HCT116 (cell line): Measurements from ENCODE around the gene VCX. TPM values are rescaled to one million over a fixed set of nuclear protein-coding genes. Genes with fewer than 3 reads are reported as not detected.

Experiments
- ATAC-seq: fragments of 200-7000 bp; cut with Tn5 transposase; 2 replicates; pipeline ENCODE4 v1.9.1; 2020; ENCODE audit warnings: mild to moderate bottlenecking, moderate library complexity
- BruUV-seq: library from RNA; stranded (reverse); fragments of 400-500 nt; replicated peaks from 2 replicates; lab custom pipeline; 2021; lab: Mats Ljungman, UMichigan
- CTCF ChIA-PET: fragments of 300-600 bp; sonication (Branson Sonifier 250); formaldehyde crosslinking; loops from one replicate; lab custom pipeline; 2021; ENCODE audit warnings: antibody characterized with exemption; lab: Charles Lee
- POLR2A ChIA-PET: fragments of 300-600, 350-600 bp; sonication (Branson Sonifier 250); formaldehyde crosslinking; loops from one replicate; lab custom pipeline; 2021; ENCODE audit warnings: antibody characterized with exemption; lab: Charles Lee
- RAD21 ChIA-PET, 2 experiments: fragments of 300-600 bp; sonication (Branson Sonifier 250); formaldehyde crosslinking; loops; one replicate each; lab custom pipeline; 2023; ENCODE audit warnings: low total read pairs in 2 of 2; ENCODE audit not compliant: uncharacterized antibody in 2 of 2, unreplicated experiment in 2 of 2, low non-redundant PET in 1 of 2; lab: Charles Lee
- DNase-seq: peaks from one replicate; pipeline ENCODE4 v3.0.0-alpha.2; 2010; ENCODE audit warnings: low read depth, low spot score
- H2AFZ ChIP-seq: fragments of 200-600 bp; shearing (Covaris generic), sonication (generic); 2 replicates; pipeline ENCODE4 v1.6.1; 2017; ENCODE audit warnings: low read depth, mixed run types, mixed read lengths, antibody characterized with exemption, low read length; ENCODE audit not compliant: poor library complexity, severe bottlenecking
- H3K27ac ChIP-seq: 2 replicates; pipeline ENCODE4 v1.5.1; 2012; ENCODE audit warnings: low read depth, low read length
- H3K27me3 ChIP-seq: fragments of 200-600 bp; sonication (generic); 2 replicates; pipeline ENCODE4 v1.6.1; 2016; ENCODE audit warnings: mixed run types, low read length, mixed read lengths; ENCODE audit not compliant: insufficient read depth
- H3K36me3 ChIP-seq, 2 experiments: fragments of 200-500 bp in 1 of 2; fragments of 200-600 bp in 1 of 2; sonication (Bioruptor generic) in 1 of 2; sonication (generic) in 1 of 2; 2 replicates each; pipeline versions ENCODE4 v1.5.1 to v1.6.1; 2014 to 2016; ENCODE audit warnings: low read length in 2 of 2, inconsistent platforms in 1 of 2, mixed read lengths in 1 of 2, mixed run types in 1 of 2; ENCODE audit not compliant: insufficient read depth in 2 of 2, control insufficient read depth in 1 of 2
- H3K4me1 ChIP-seq, 2 experiments: fragments of 200-600 bp in 1 of 2; sonication (generic) in 1 of 2; 2 replicates each; pipeline versions ENCODE4 v1.5.1 to v1.6.1; 2012 to 2017; ENCODE audit warnings: low read length in 2 of 2, inconsistent platforms in 1 of 2, mild to moderate bottlenecking in 1 of 2, mixed read lengths in 1 of 2, mixed run types in 1 of 2, moderate library complexity in 1 of 2; ENCODE audit not compliant: insufficient read depth in 2 of 2, control insufficient read depth in 1 of 2
- H3K4me2 ChIP-seq: fragments of 200-600 bp; sonication (generic); 2 replicates; pipeline ENCODE4 v1.6.1; 2017; ENCODE audit warnings: mixed run types, low read length, mixed read lengths
- H3K4me3 ChIP-seq, 2 experiments: fragments of 200-600 bp in 1 of 2; sonication (generic) in 1 of 2; replicated peaks in 1 of 2; 2 replicates each; pipeline ENCODE4 v1.5.1; 2011 to 2016; ENCODE audit warnings: low read length in 2 of 2, control low read depth in 1 of 2, low read depth in 1 of 2, mild to moderate bottlenecking in 1 of 2, mixed read lengths in 1 of 2, mixed run types in 1 of 2
- H3K79me2 ChIP-seq: fragments of 200-600 bp; sonication (generic); 2 replicates; pipeline ENCODE4 v1.6.1; 2017; ENCODE audit warnings: mild to moderate bottlenecking, mixed run types, low read length, moderate library complexity, mixed read lengths; ENCODE audit not compliant: insufficient read depth
- H3K9ac ChIP-seq: fragments of 200-600 bp; sonication (generic); 2 replicates; pipeline ENCODE4 v1.6.1; 2016; ENCODE audit warnings: low read length, mixed read lengths
- H3K9me2 ChIP-seq: fragments of 200-600 bp; sonication (generic), shearing (Covaris generic); 2 replicates; pipeline ENCODE4 v1.6.1; 2017; ENCODE audit warnings: mixed run types, mild to moderate bottlenecking, moderate library complexity; ENCODE audit not compliant: insufficient read depth
- H3K9me3 ChIP-seq, 2 experiments: fragments of 200-500 bp in 1 of 2; fragments of 200-600 bp in 1 of 2; sonication (Bioruptor generic) in 1 of 2; sonication (generic) in 1 of 2; 2 replicates each; pipeline ENCODE4 v1.6.1; 2014 to 2017; ENCODE audit warnings: low read length in 2 of 2, mixed read lengths in 2 of 2, inconsistent platforms in 1 of 2, low read depth in 1 of 2, mild to moderate bottlenecking in 1 of 2, mixed run types in 1 of 2, moderate library complexity in 1 of 2; ENCODE audit not compliant: control insufficient read depth in 1 of 2, insufficient read depth in 1 of 2
- H4K20me1 ChIP-seq: fragments of 200-600 bp; sonication (generic), shearing (Covaris generic); 2 replicates; pipeline ENCODE4 v1.6.1; 2017; ENCODE audit warnings: mixed run types, mild to moderate bottlenecking, moderate library complexity; ENCODE audit not compliant: insufficient read depth
- ATF3 ChIP-seq: IDR thresholded peaks from 2 replicates; pipeline ENCODE4 v1.6.1; 2012
- CBX3 ChIP-seq: IDR thresholded peaks from 2 replicates; pipeline ENCODE4 v1.6.1; 2012; ENCODE audit warnings: low read depth
- CEBPB ChIP-seq: IDR thresholded peaks from 2 replicates; pipeline ENCODE4 v1.6.1; 2012; ENCODE audit warnings: low read depth
- CTCF ChIP-seq, 3 experiments: fragments of 200-600 bp in 1 of 3; sonication (generic) in 1 of 3; IDR thresholded peaks in 2 of 3; conservative IDR thresholded peaks in 1 of 3; 2 replicates each; pipeline ENCODE4 v1.5.1; 2012 to 2017; ENCODE audit warnings: low read depth in 2 of 3, low read length in 2 of 3, antibody characterized with exemption in 1 of 3, borderline replicate concordance in 1 of 3, control low read depth in 1 of 3, mild to moderate bottlenecking in 1 of 3, mixed read lengths in 1 of 3, mixed run types in 1 of 3, moderate library complexity in 1 of 3; ENCODE audit not compliant: insufficient read depth in 1 of 3
- ELF1 ChIP-seq: IDR thresholded peaks from 2 replicates; pipeline ENCODE4 v1.6.1; 2012; ENCODE audit warnings: low read depth, borderline replicate concordance
- EZH2 ChIP-seq: fragments of 200-600 bp; sonication (generic); IDR thresholded peaks from 2 replicates; pipeline ENCODE4 v1.6.1; 2017; ENCODE audit warnings: antibody characterized with exemption, mixed run types
- EZH2phosphoT487 ChIP-seq: fragments of 200-600 bp; IDR thresholded peaks from 2 replicates; pipeline ENCODE4 v1.6.1; 2018; ENCODE audit warnings: antibody characterized with exemption, borderline replicate concordance
- JUND ChIP-seq: IDR thresholded peaks from 2 replicates; pipeline ENCODE4 v1.6.1; 2012
- POLR2A ChIP-seq: IDR thresholded peaks from 2 replicates; pipeline ENCODE4 v1.7.0; 2011; ENCODE audit warnings: borderline replicate concordance; ENCODE audit not compliant: insufficient read depth, insufficient read length; ENCODE audit errors: extremely low read depth
- POLR2AphosphoS5 ChIP-seq: IDR thresholded peaks from 2 replicates; pipeline ENCODE4 v1.6.1; 2011; ENCODE audit warnings: mild to moderate bottlenecking, low read depth, low read length, moderate library complexity
- RAD21 ChIP-seq: IDR thresholded peaks from 2 replicates; pipeline ENCODE4 v1.6.1; 2012; ENCODE audit warnings: low read depth, mild to moderate bottlenecking
- REST ChIP-seq: IDR thresholded peaks from 2 replicates; pipeline ENCODE4 v1.6.1; 2012; ENCODE audit warnings: low read depth
- SIN3A ChIP-seq: IDR thresholded peaks from 2 replicates; pipeline ENCODE4 v1.6.1; 2012; ENCODE audit warnings: low read depth
- SP1 ChIP-seq: IDR thresholded peaks from 2 replicates; pipeline ENCODE4 v1.6.1; 2012; ENCODE audit warnings: low read depth
- TCF7L2 ChIP-seq: IDR thresholded peaks from 2 replicates; pipeline ENCODE4 v1.7.0; 2011; ENCODE audit warnings: borderline replicate concordance, inconsistent platforms; ENCODE audit not compliant: insufficient read depth, insufficient read length; ENCODE audit errors: extremely low read depth
- ZBTB33 ChIP-seq: IDR thresholded peaks from 2 replicates; pipeline ENCODE4 v1.6.1; 2011; ENCODE audit warnings: mild to moderate bottlenecking, low read length, moderate library complexity; ENCODE audit not compliant: insufficient replicate concordance; ENCODE audit errors: extremely low read depth
- ZFX ChIP-seq: fragments of 450-650 bp; IDR thresholded peaks from 2 replicates; pipeline ENCODE4 v1.6.1; 2017
- intact Hi-C: fragments of 100-400 bp; cut with micrococcal nuclease; formaldehyde crosslinking; loops from 2 replicates; pipeline ENCODE4 v1.10.0; 2022
- total RNA-seq: library from RNA; stranded (reverse); gene quantifications from one replicate; pipeline ENCODE4 v1.2.1, GENCODE V29; 2021; ENCODE audit not compliant: unreplicated experiment

Gene VCX
- total RNA-seq, 1 experiment from 2014 or later: not detected

- Histone ChIP-seq H3K9me3 (no peaks in the 10 kb centered on the region), H3K36me3 (no peaks in the 10 kb centered on the region), H2AFZ (no peak overlapping the region), H4K20me1 (no peaks in the 10 kb centered on the region), H3K4me3 (no peak overlapping the region), H3K27ac (no peak overlapping the region), H3K9ac (no peak overlapping the region), H3K27me3 (no peaks in the 10 kb centered on the region), H3K4me2 (no peak overlapping the region), H3K4me1 (no peaks in the 10 kb centered on the region), H3K79me2 (no peaks in the 10 kb centered on the region), H3K9me2 (no peaks in the 10 kb centered on the region)
- intact Hi-C loops: no loop called here
- ChIA-PET POLR2A (no interaction called here), RAD21 (no interaction called here), CTCF (no interaction called here)
- TF ChIP-seq RAD21 (no peak), JUND (no peak), POLR2A (no peak), ZFX (no peak), CBX3 (no peak), SIN3A (no peak), EZH2phosphoT487 (no peak), ZBTB33 (no peak), SP1 (no peak), ATF3 (no peak), EZH2 (no peak), ELF1 (no peak), CEBPB (no peak), CTCF (IDR thresholded peaks at IDR 0.05 in 2 of 3, conservative IDR thresholded peaks at IDR 0.05 in 1 of 3; ENCODE audit: borderline replicate concordance in 1 of 3, insufficient read depth in 1 of 3, low read depth in 2 of 3, low read length in 2 of 3) (no peak), REST (no peak), POLR2AphosphoS5 (no peak), TCF7L2 (no peak)
- DNase-seq (no peak), ATAC-seq (no peak)
- no TSS peak for BruUV-seq
These were observed 49.0 kb downstream of the VCX start for GRCh38 chrX:7891928-7892327.
